Muscle of leg (tissue), 11 donors: ENCODE data around the gene PEX11G. TPM values are rescaled to one million over a fixed set of nuclear protein-coding genes. Genes with fewer than 3 reads are reported as not detected.

Source experiments
- DNase-seq: peaks from one replicate; pipeline ENCODE4 v3.0.0; 2013
- H3K27ac ChIP-seq: one replicate; pipeline ENCODE4 v1.5.1; 2013; ENCODE audit warnings: mild to moderate bottlenecking, low read length, control low read depth
- H3K27me3 ChIP-seq: one replicate; pipeline ENCODE4 v1.6.1; 2013; ENCODE audit warnings: low read length; ENCODE audit not compliant: control insufficient read depth, insufficient read depth
- H3K36me3 ChIP-seq: one replicate; pipeline ENCODE4 v1.6.1; 2013; ENCODE audit warnings: low read length; ENCODE audit not compliant: control insufficient read depth, insufficient read depth
- H3K4me1 ChIP-seq: one replicate; pipeline ENCODE4 v1.6.1; 2013; ENCODE audit warnings: low read length; ENCODE audit not compliant: control insufficient read depth, insufficient read depth
- H3K4me3 ChIP-seq: one replicate; pipeline ENCODE4 v1.5.1; 2013; ENCODE audit warnings: low read length, control low read depth
- H3K9me3 ChIP-seq: replicated peaks from 2 replicates; pipeline ENCODE4 v1.6.1; 2013; ENCODE audit warnings: low read depth, low read length; ENCODE audit not compliant: control insufficient read depth
- WGBS: methylation state at CpG from one replicate; pipeline ENCODE4 v1.1.5; 2013; ENCODE audit warnings: missing lambda C conversion rate; ENCODE audit not compliant: insufficient coverage; 5-methylcytosine and 5-hydroxymethylcytosine counted together
- polyA plus RNA-seq, 8 donors: library from polyadenylated mRNA; unstranded; fragments of 120-200 nt; gene quantifications; one replicate each; pipeline versions ENCODE4 v1.2.1 to v1.2.3, GENCODE V29; 2013; ENCODE audit warnings: inconsistent platforms in 1 of 8, low replicate concordance in 1 of 8; ENCODE audit not compliant: insufficient read length in 8 of 8, insufficient read depth in 1 of 8
- total RNA-seq: library from RNA; stranded (reverse); fragments of 120-200 nt; gene quantifications from one replicate; pipeline ENCODE4 v1.2.4, GENCODE V29; 2013

Gene PEX11G
- total and polyA plus RNA-seq, 9 donors: 2.0 to 3.9 (median 2.5) TPM

GRCh38 chr19:7478173-7478842 is 10.5 kb downstream of the PEX11G start:
- Histone ChIP-seq H3K4me1 (peaks cover 16% of the 10 kb centered on the region), H3K27me3 (no peaks in the 10 kb centered on the region), H3K36me3 (peaks cover 2% of the 10 kb centered on the region), H3K27ac (no peak overlapping the region), H3K9me3 (no peaks in the 10 kb centered on the region), H3K4me3 (no peak overlapping the region)
- 59% methylated on average over 26 of the region's 26 CpGs for WGBS
- peak; percentile 33 for DNase-seq

GRCh38 chr19:7477758-7478157 is 11.1 kb downstream of the PEX11G start:
- H3K4me1 ChIP-seq: peaks cover 15% of the 10 kb centered on the region
- peaks cover 2% of the 10 kb centered on the region for H3K36me3 ChIP-seq
- WGBS: 85% methylated on average over 6 of the region's 10 CpGs
- H3K4me3 ChIP-seq: no peak overlapping the region
- H3K27ac ChIP-seq: no peak overlapping the region
- H3K9me3 ChIP-seq: no peaks in the 10 kb centered on the region
- no peak for DNase-seq
- H3K27me3 ChIP-seq: no peaks in the 10 kb centered on the region

GRCh38 chr19:7476777-7477494 is 11.9 kb downstream of the PEX11G start:
- Histone ChIP-seq H3K36me3 (peaks cover 4% of the 10 kb centered on the region), H3K27ac (no peak overlapping the region), H3K9me3 (no peaks in the 10 kb centered on the region), H3K4me3 (no peak overlapping the region), H3K27me3 (no peaks in the 10 kb centered on the region), H3K4me1 (peaks cover 7% of the 10 kb centered on the region)
- no peak for DNase-seq
- WGBS: 80% methylated on average over 35 of the region's 35 CpGs

- H3K36me3 ChIP-seq: peaks cover 11% of the 10 kb centered on the region
- DNase-seq: no peak
- no peaks in the 10 kb centered on the region for H3K9me3 ChIP-seq
- H3K27ac ChIP-seq: no peak overlapping the region
- WGBS: 80% methylated on average over 6 of the region's 7 CpGs
- H3K27me3 ChIP-seq: no peaks in the 10 kb centered on the region
- H3K4me3 ChIP-seq: no peak overlapping the region
- peaks cover 7% of the 10 kb centered on the region for H3K4me1 ChIP-seq
Measured at GRCh38 chr19:7476241-7476640, 12.6 kb downstream of the PEX11G start.

GRCh38 chr19:7475665-7476064 is 13.2 kb downstream of the PEX11G start:
- DNase-seq: no peak
- WGBS: 88% methylated on average over 6 of the region's 6 CpGs

GRCh38 chr19:7471696-7472615 is 16.9 kb downstream of the PEX11G start:
- no peak overlapping the region for H3K4me3 ChIP-seq
- peaks cover 45% of the 10 kb centered on the region for H3K36me3 ChIP-seq
- no peaks in the 10 kb centered on the region for H3K27me3 ChIP-seq
- H3K27ac ChIP-seq: no peak overlapping the region
- H3K4me1 ChIP-seq: peaks cover 8% of the 10 kb centered on the region
- DNase-seq: no peak
- no peaks in the 10 kb centered on the region for H3K9me3 ChIP-seq
- WGBS: 89% methylated on average over 30 of the region's 42 CpGs

More at GRCh38 chr19:7475665-7476064, 13.2 kb downstream of the PEX11G start:
- H3K36me3 ChIP-seq: peaks cover 16% of the 10 kb centered on the region
- H3K4me3 ChIP-seq: no peak overlapping the region
- H3K4me1 ChIP-seq: peaks cover 7% of the 10 kb centered on the region
- H3K27me3 ChIP-seq: no peaks in the 10 kb centered on the region
- H3K27ac ChIP-seq: no peak overlapping the region
- no peaks in the 10 kb centered on the region for H3K9me3 ChIP-seq

- no peak overlapping the region for H3K27ac ChIP-seq
- no peak for DNase-seq
- H3K27me3 ChIP-seq: no peaks in the 10 kb centered on the region
- H3K9me3 ChIP-seq: no peaks in the 10 kb centered on the region
- H3K4me3 ChIP-seq: no peak overlapping the region
- H3K36me3 ChIP-seq: peaks cover 52% of the 10 kb centered on the region
- H3K4me1 ChIP-seq: peaks cover 8% of the 10 kb centered on the region
- WGBS: 88% methylated on average over 31 of the region's 31 CpGs
Measured at GRCh38 chr19:7470540-7471305, 18.1 kb downstream of the PEX11G start.

- WGBS: 90% methylated on average over 23 of the region's 31 CpGs
- H3K4me1 ChIP-seq: peaks cover 8% of the 10 kb centered on the region
- no peaks in the 10 kb centered on the region for H3K27me3 ChIP-seq
- H3K27ac ChIP-seq: peak overlapping the region; percentile 29
- no peaks in the 10 kb centered on the region for H3K9me3 ChIP-seq
- peak; percentile 29 for DNase-seq
- no peak overlapping the region for H3K4me3 ChIP-seq
- H3K36me3 ChIP-seq: peaks cover 58% of the 10 kb centered on the region
Measured at GRCh38 chr19:7469669-7470285, 19.1 kb downstream of the PEX11G start.

GRCh38 chr19:7468840-7469239 is 20.0 kb downstream of the PEX11G start:
- no peaks in the 10 kb centered on the region for H3K9me3 ChIP-seq
- H3K27ac ChIP-seq: no peak overlapping the region
- peaks cover 8% of the 10 kb centered on the region for H3K4me1 ChIP-seq
- no peaks in the 10 kb centered on the region for H3K27me3 ChIP-seq
- WGBS: 92% methylated on average over 24 of the region's 24 CpGs
- peaks cover 64% of the 10 kb centered on the region for H3K36me3 ChIP-seq
- H3K4me3 ChIP-seq: no peak overlapping the region
- DNase-seq: no peak
